GM18511 (cell line): ENCODE results near the gene VAT1L.

Source experiments
- ATAC-seq: cut with Tn5 transposase; IDR thresholded peaks from one replicate; pipeline ENCODE4 v1.9.1; 2021; ENCODE audit warnings: mild to moderate bottlenecking, moderate library complexity; ENCODE audit not compliant: unreplicated experiment

The VAT1L gene

DNA sequence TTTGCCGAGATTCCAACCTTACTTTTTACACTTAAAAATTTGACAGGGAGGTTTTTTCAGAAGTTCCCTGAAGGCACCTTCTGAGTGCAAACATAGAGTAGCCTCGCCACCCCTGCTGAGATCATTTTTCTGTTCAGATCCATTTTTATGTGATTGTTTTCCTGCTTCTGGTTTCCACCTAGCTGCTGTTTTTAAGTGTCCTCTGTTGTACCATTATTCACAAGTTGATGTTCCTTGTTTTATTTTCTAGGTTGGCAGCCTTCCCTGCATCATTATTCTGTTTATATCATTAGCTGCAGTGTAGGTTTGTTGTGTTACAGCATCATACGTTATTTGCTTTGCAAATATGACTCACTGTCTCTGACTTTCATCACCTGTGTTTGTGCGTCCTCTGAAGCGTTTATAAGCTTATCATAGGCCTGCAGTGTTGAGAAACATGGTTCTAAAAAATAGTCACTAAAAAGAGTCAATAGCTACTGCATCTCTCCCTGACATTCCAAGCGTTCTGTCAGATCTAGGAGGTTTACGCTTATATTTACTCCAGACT lies 117.1 kb downstream of the VAT1L start:
- no peak for ATAC-seq

DNA sequence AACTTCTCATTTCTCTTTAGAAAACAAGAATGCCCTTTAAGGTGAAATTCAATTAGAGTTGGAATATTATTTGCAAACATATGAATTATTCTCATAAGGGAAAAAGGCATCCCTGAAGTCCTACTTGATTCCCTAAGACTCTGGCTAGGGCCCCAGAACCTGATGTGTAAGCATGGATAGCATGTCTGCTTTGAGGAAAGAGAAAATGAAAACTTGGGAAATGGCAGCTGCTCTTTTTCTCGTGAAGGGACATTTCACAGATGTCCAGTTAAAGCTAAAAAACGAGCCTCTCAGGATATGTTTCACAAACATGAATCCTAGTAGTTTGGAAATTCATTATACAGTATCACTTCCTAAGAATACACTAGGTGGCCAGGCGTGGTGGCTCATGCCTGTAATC lies 121.7 kb downstream of the VAT1L start:
- ATAC-seq = no peak

DNA sequence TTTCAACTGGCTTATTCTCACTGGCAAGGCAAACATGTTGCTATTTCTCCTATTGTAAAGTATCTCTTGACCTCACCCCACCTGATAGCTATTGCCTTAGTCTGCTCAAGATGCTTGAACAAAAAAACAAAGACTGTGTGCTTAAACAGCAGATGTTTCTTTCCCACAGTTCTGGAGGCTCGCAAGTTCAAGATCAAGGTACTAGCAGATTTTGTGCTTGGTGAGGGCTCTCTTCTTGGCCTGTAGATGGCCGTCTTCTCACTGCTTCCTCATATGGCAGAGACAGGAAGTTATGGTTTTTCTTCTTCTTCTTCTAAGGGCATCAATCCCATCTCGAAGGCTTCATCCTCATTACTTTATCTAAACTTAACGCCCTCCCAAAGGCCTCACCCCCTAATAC lies 124.3 kb downstream of the VAT1L start:
- no peak for ATAC-seq

DNA sequence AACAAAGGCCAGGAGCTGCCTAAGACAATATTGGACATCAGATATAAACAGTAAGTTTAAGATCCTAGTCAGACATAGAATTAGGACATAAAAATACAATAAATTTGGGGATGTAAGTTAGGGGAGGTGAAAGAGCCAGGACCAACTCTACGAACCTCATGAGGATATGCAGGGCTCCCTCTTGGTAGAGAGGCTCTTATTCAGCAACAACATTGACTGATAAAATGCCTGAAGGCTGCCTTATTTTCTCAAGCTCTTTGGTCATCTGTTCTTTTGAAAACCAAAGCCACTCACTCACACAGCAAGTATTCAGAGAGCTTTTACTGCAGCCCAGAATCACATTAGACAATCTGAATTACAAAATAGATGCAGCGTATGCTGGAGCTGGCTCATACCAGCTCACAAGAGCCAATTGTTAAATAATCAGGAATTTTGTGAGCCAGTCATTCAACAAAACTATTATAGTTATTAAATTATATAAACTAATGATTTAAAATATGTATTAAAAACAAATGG lies 125.4 kb downstream of the VAT1L start:
- no peak for ATAC-seq

DNA sequence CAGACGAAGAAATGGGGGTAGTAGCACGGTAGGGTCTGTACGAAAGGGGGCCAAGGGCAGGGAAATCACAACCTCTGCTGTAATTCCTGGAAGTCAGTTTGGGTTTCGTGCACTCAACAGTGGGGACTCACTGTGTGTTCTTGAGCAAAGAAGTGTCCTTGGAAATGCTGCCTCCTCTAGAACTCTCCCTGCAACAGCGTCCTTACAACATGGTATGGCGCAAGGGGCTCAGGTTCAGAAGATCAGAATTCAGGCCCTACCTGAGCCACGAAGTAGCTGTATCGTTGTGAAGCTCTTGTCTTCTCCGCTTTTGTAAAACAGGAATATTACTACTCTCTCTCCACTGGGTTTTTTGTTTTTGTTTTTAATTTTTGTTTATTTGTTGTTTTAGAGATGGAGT lies 127.7 kb downstream of the VAT1L start:
- ATAC-seq = no peak

DNA sequence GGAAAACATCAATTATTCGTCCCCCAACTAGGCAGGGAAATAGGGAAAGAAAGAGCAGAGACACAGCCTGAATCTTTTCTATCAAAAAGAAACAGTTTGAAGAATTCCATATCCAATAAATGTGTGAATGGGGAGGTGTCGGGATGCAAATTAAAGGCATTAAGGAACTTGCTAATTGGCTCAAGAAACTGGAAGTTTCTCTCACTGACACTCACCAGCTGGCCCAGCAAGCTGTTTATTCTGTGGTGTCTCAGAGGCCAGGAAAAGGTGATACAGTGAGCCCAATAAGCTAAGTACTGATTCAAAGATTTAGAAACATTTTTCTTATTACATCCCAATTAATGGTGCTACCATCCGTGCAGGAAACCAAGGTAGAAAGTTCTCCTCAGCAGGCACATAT lies 129.6 kb downstream of the VAT1L start:
- no peak for ATAC-seq

DNA sequence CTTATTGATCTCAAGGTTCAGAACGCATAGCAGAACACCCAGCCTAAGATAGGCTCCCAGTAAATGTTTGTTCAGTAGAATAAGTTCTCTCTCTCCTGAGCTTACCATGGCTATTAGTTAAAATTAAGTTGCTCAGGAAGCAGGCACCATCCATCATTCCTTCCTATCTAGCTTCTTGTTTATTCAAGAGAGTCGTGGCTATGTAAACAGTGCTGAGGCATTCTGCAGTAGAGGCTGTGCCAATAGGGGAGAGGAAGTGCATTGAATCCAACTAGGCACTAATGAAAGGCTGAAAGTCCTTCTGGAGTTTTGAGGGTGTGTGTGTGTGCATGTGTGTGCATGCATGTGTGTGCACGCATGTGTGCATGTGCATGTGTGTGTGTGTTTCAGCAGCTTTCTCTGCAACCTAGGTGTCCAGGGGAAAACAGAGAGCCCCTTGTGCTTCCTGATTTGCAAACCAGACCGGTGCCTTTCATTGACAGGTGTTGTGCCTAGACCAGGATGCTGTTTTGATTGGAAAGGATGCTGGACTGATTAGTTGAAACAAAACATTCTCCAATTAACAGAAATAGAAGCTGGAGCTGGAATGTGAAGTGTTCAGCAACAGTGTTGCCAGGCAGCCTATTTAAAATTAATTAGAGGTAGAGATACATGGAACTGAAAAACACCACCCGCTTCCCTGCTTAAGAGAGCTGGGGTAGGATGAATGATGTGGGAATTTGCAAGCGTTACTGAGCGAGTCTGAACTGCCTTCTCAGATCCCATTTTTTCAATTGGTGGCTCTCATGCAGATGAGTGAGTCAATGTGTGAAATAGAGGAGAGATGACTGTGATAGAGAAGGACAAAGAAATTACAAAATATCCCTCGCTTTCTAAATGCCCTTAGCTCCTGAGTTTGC lies 130.7 kb downstream of the VAT1L start:
- no peak for ATAC-seq

DNA sequence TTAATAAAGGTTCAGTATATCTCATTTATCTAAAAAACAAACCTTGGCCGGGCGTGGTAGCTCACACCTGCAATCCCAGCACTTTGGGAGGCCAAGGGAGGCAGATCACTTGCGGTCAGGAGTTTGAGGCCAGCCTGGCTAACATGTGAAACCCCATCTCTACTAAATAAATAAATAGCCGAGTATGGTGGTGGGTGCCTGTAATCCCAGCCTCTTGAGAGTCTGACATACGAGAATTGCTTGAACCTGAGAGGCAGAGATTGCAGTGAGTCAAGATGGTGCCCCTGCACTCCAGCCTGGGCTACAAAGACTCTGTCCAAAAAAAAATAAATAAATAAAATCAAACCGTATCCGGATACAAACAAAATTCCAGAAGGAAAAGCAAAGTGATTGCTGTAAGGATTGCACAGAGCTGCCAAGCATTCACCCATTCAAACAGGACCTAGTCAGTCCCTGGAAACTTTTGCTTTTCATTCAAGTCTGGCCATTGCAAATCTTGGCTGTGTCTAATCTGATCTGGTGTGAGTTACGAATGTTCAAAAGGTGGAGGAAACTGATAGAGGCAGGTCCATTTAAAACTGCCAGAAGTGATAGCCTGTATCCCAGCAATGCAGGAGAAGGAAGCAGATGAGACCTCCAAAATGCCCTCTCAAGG lies 131.5 kb downstream of the VAT1L start:
- no peak for ATAC-seq

DNA sequence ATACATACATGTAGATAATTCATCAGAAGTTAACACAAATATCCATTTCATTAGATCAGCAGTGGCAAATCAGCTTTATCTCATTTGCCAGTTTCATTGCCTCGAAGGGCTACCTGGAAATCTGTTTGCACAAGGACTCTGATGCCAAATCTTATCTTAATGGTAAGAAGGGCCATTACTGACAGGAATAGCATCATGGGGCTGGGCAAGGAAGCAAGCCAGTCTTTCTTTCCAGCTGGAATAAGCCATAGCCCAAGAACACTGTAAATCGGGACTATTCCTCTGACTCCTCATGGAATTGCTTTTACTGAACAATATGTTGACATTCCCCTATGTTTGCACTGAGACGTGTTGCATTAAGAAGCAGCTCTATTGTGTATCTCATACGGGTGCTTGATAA lies 132.6 kb downstream of the VAT1L start:
- ATAC-seq = no peak

DNA sequence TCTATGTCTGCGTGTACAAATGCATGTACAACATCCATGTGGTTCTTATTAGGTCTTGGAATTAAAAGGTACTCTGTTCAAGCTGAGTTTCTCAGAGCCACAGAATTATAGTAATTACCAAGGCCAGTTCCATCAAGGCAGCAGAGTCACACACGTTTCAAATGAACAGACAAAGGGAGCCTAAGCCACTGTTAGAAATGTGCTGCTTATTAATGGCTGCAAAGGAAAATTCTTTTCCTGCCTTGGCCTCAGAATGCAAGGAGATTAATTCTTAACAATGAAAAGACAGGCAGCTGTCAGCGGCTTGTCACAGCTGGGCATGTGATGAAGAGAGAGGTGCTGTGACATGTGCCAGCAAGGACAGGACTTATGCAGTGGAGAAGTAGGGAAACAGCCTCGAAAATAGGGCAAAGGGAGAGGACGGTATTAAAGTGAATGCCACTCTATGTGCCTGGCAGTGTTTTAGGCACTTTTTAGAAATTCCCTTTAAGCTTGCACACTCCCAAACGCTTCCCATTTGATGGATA lies 133.9 kb downstream of the VAT1L start:
- no peak for ATAC-seq

DNA sequence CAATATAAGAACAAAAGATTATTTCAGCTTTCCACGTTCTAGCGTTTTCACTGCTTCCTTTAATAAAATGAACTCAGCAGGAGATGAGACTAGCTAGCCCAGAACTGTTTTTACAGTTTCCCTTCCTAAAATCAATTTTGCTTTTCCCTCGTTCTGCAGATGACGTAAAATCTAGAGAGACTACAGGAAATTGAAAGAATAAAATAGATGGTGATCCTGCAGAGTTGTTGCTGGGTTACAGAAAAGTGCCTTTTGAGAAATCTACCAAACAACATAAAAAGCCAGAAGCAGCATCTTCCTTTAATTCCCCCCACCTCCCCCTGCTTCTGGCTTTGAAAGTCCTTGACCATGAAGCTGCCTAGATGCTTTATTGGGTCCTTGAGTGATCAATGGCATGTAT lies 137.2 kb downstream of the VAT1L start:
- ATAC-seq = no peak

DNA sequence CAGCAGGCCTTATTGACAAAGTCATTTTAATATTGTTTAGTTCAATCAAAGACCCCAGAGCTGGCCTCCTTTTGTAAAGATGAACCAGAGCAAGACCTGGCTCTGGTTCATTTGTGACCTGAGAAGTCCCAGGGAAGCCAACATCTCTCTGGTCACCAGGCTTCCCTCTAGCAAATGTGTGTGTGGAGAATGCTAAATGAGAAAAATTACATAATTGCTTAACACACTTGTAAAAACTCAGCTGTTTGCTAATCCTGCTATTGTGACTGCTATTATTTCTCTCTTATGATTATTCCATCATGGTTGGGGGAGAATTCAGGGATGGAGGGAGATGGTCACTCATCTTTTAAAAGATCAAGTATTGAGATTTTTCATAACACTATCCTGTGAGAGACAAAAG lies 139.7 kb downstream of the VAT1L start:
- ATAC-seq = no peak

DNA sequence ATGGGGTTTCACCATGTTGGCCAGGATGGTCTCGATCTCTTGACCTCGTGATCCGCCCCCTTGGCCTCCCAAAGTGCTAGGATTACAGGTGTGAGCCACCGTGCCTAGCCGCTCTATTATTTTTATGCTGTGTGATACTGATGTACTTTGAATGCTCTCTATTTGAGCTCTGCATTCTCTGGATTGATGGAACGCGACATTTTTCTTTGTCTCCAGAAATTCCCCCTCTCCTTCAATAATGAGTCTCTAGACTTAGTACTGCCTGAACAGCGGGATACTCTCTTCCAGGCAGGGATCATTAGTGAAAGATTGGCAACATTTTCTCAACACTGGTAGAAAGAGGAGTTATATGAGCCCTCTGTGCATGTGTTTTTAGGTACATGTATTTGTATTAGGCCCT lies 140.6 kb downstream of the VAT1L start:
- no peak for ATAC-seq

DNA sequence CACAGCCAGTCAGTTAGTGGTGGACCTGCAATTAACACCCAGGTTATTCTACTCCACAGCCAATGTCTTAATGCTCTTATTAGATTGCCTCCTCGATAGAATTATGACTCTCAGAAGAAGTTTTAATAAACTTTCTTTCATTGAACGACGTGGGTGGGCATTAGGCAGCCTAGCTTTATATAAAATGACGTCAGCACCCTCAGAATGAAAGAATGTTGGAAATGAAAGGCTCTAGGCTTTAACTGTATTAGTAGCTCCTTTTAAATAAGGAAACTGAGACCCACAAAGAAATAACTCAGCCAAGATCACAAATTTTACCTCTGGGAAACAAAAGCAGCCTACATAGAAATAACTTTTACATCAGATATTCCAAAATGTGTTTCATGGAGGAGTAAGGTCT lies 142.7 kb downstream of the VAT1L start:
- no peak for ATAC-seq

DNA sequence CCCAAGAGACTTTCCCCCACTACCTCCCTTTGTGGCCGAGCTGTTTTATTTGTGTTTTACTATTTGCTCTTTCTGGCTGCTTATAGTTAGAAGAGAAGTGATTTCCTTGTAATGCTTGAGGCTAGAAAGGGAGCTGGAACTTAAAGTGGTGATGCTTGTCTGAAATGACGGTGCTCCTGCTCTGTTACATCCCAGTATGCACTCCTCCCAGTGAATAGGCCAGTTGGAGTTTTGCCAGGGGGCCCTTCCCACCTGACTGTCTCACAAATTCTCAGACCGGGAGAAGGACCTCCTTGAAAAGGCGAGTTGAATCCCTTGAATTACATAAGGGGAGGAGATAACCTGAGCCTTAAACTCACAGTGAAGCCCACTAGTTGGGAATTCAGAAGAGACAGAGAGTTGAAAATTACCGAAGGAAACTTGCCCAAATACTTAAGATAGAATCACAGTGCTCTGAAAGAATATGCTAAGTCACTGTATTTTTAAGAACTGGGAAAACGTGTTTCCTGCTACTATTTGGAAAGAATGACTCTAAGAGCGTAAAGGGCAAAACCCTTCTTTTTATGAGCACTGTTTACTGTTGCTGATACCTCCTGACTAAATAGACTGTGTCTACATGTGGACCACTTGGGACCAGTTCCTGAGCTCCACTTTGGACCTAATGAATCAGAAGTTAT lies 149.2 kb downstream of the VAT1L start:
- ATAC-seq = no peak

DNA sequence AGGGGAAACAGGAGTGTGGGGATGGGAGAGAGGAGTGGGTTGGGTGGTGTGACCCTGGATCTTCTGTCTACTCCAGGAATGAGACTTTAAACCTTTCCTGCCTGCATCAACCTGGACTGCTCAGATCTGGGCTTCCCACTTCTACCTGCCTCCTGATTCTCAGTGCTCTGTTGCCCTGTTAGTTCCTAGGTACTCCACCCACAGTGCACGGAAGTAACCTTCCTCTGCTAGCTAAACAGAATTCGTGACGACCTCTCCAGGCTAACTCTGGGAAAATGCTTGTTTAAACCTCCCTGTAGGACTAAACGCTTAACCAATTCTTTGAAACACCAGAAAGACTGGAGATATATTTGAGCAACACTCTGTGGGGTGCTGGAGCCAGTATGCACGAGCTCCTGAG lies 150.5 kb downstream of the VAT1L start:
- no peak for ATAC-seq

DNA sequence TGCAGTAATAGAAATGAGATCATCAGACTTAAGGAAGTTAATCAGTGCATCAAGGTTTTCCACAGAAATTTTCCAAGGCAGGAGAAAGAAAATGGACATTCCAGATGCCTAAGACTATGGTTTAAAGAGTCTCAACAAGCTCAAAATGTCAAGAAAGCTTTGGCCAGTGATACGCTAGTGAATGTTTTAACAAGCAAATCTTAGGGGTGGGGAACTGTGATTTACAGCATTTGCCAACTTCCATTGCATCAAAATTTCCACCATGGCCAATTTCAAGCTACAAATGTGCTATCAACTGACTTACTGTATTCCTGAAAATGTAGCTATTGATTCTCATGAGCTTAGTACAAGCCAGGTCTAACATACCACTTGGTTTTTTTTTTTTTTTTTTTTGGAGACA lies 151.6 kb downstream of the VAT1L start:
- ATAC-seq = no peak

DNA sequence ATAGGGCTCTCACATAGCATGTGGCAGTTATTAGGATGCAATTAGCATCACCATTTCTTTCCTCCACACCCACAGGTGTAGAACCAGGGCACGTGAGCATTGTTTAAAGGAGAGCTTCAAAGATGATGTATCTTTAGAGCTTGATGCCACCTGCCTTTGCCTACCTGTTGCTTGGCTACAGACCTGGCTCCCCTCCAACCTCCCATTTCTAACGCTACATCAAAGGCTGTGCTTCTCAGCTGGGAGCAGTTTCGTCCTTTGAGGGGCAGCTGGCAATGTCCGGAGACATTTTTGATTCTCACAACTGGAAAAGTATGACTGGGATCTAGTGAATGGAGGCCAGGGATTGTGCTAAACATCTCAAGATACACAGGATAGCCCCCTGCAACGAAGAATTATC lies 155.4 kb downstream of the VAT1L start:
- no peak for ATAC-seq

DNA sequence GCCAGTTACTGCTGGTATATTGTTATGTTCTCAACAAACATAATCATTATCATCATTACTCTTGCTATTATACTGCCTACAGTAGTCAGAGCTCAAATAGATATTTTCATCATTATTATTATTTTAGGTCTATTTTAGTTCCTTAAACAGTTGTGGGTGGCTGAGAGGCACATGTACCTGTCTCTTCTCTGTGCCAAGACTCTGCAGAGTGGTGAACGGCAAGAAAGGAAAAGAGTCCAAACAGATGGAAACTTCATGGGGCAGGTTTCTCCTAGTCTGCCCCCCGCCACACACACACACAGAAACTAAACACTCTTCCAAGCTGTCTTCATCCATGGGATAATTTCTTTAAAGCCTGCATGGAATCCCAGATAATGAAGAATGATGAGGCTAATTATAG lies 156.3 kb downstream of the VAT1L start:
- no peak for ATAC-seq

DNA sequence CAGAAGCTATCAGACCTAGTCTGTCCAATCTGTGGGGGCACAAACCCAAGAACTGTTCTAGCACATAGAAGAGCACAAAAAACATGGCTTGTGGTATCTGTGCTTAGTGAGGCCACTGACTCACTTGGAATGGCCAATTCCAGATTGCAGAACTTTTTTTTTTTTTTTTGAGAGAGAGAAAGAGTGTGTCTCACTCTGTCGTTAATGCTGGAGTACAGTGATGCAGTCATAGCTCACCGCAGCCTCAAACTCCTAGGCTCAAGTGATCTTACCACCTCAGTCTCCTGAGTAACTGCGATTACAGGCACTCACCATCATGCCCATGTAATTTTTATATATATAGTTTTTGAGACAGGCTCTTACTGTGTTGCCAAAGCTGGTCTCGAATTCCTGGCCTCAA lies 156.8 kb downstream of the VAT1L start:
- no peak for ATAC-seq

DNA sequence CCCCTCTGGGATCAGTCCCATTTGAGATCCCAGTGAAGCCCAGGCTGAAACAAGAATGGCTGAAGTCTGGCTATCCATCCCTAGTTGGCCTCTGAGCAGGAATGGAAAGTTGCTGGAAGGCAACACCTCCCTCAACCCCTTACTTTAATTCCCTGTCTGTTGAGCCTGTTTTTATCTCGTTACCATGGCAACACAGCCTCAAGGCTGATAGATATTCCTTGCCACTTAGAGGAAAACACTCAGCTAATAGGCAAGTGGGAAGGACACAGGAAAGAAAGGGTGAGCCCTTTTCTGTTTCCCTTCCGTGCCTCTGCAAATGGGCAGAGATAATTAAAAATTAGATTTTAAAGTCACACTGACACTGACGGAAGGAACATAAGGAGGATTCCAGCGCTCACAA lies 158.5 kb downstream of the VAT1L start:
- ATAC-seq = no peak
